22Rv1 (cell line): ENCODE results near the gene IZUMO1R.

Source experiments
- H3K27ac ChIP-seq: fragments of 450-650 bp; 2 replicates; pipeline ENCODE4 v1.5.1; 2017
- ZFX ChIP-seq: fragments of 450-650 bp; IDR thresholded peaks from 2 replicates; pipeline ENCODE4 v1.6.1; 2017; ENCODE audit warnings: antibody characterized with exemption, borderline replicate concordance
- TF ChIP-seq, protein P1 (sequence below): fragments of 450-650 bp; IDR thresholded peaks from 2 replicates; pipeline ENCODE4 v1.5.1; 2017; ENCODE audit warnings: mild to moderate bottlenecking

The IZUMO1R gene

DNA sequence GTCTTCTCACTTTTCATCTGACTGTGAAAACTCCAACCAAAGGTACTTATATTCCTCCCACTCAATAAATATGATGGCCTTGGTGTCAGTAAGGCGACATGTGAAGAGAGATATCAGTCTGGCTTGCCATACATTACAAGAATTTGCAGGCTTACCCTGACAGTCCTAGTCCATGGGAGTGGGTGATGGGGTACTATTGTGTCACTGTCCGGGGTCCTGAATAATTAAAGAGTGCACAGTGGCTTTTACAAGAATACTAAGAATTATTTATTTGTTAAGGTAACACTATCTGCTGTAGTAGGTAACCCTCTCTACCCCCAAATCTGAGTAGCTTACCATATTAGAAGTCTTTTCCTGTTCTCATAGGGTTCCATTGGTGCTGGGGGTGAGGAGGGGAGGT lies 23.1 kb upstream of the IZUMO1R start:
- TF ChIP-seq, protein P1, sequence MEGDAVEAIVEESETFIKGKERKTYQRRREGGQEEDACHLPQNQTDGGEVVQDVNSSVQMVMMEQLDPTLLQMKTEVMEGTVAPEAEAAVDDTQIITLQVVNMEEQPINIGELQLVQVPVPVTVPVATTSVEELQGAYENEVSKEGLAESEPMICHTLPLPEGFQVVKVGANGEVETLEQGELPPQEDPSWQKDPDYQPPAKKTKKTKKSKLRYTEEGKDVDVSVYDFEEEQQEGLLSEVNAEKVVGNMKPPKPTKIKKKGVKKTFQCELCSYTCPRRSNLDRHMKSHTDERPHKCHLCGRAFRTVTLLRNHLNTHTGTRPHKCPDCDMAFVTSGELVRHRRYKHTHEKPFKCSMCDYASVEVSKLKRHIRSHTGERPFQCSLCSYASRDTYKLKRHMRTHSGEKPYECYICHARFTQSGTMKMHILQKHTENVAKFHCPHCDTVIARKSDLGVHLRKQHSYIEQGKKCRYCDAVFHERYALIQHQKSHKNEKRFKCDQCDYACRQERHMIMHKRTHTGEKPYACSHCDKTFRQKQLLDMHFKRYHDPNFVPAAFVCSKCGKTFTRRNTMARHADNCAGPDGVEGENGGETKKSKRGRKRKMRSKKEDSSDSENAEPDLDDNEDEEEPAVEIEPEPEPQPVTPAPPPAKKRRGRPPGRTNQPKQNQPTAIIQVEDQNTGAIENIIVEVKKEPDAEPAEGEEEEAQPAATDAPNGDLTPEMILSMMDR: no peak
- no peak for TF ChIP-seq ZFX

DNA sequence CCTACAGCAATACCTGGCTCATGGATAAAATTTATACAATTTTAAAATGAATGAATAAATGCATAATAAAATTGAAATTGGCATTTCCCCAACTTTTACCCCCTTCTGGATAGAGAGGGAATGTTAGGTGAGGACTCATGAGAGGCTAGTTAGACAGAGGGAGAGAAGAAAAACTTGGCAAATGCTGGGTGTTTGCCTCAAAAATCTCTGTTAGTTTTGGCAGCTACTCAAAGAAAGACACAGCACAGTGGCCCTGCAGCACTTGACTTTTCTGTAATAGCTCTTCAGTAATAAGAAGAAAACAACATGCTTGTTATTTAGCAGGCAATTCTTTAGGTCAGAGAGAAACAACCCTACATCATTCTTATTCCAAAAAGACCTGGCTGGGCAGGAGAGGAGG lies 20.7 kb upstream of the IZUMO1R start:
- no peak overlapping the region for H3K27ac ChIP-seq
- no peak for TF ChIP-seq ZFX
- TF ChIP-seq, protein P1: no peak

More for the DNA sequence above, 23.1 kb upstream of the IZUMO1R start:
- H3K27ac ChIP-seq: no peak overlapping the region

DNA sequence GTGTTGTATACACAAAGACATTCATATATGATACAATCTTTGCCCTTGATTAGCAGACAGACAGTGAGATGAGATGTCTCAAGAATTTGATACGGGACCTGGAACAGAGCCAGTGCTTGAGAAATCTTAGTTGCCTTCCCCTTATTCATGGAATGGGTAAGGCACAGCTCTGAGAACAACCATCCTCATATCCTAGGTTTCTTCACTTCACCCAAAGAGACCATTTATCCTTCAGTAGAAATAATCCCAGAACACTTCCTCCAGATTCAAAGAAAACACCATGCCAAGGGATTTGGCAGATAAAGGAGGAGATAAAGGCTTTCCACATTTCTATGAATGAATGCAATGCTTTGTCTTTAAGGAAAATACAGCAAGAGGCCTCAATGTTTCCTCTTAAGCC lies 8.8 kb upstream of the IZUMO1R start:
- no peak for TF ChIP-seq ZFX
- TF ChIP-seq, protein P1: no peak

DNA sequence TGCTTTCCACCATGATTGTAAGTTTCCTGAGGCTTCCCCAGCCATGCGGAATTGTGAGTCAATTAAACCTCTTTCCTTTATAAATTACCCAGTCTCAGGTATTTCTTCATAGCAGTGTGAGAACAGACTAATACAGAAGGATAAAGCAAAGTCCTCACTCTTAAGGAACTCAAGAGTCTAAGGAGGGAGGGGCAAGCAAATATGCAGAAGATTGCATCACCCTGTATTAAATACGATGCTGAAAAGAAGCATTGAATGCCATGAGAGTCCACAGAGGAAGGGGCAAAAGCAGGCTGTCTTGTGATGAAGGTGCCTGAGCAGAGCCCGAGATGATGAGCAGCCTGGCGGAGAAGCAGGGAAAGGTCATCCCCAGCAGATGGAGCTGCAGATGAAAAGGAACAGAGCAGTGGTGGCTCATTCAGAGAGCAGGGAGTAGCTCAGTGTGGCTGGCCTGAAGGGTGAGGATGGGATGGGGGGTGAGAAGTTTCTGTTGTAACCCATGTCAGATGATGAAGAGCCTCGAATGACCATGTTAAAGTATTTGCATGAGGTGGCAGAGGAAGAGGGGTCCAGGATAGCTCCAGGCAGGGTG lies 6.3 kb upstream of the IZUMO1R start:
- no peak for TF ChIP-seq ZFX
- TF ChIP-seq, protein P1: 0 out of 2 replicates have a peak, but pooled peaks have one; percentile 6

More for the DNA sequence above, 8.8 kb upstream of the IZUMO1R start:
- H3K27ac ChIP-seq: no peak overlapping the region

DNA sequence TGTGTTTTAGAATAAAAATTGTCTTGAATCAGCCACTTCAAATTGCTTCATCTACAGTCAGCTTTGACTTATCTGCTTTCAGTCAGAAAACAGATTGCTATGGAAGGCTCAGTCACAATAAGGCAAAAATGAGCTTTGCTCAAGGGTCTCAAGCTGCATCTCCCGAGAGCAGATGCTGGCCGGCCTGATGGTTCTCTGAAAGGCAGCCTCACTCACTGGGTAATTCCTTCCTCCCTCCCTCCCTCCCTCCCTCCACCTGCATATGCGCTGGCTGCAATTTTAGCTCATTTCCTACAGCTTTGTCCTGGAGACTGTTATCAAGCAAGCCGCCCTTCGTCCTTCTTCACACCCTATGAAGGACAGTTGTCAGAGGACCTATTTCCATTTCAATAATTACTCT lies 1.6 kb upstream of the IZUMO1R start:
- H3K27ac ChIP-seq: no peak overlapping the region
- TF ChIP-seq ZFX: no peak
- TF ChIP-seq, protein P1: no peak

More for the DNA sequence above, 6.3 kb upstream of the IZUMO1R start:
- no peak overlapping the region for H3K27ac ChIP-seq

DNA sequence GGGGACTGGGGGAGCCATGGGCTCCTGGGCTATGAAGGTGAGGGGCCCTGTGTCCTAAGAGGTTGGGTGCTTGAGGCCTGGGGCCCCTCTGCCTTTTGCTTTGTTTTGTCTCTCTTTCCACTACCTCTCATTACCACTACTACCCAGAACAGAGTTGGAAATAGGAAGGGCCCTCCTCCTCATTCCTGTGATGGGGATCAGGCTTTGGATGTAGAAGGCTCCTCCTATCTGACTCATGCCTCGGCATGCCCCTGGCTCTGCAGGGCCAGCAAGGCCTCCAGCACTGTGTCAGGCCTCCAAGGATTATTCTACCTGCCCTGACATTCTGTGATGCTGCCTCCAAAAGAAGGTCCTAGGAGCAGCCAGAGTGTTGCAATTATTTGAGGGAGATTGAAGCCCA lies 766 bp downstream of the IZUMO1R start:
- TF ChIP-seq ZFX: no peak
- TF ChIP-seq, protein P1: no peak
- H3K27ac ChIP-seq: no peak overlapping the region

DNA sequence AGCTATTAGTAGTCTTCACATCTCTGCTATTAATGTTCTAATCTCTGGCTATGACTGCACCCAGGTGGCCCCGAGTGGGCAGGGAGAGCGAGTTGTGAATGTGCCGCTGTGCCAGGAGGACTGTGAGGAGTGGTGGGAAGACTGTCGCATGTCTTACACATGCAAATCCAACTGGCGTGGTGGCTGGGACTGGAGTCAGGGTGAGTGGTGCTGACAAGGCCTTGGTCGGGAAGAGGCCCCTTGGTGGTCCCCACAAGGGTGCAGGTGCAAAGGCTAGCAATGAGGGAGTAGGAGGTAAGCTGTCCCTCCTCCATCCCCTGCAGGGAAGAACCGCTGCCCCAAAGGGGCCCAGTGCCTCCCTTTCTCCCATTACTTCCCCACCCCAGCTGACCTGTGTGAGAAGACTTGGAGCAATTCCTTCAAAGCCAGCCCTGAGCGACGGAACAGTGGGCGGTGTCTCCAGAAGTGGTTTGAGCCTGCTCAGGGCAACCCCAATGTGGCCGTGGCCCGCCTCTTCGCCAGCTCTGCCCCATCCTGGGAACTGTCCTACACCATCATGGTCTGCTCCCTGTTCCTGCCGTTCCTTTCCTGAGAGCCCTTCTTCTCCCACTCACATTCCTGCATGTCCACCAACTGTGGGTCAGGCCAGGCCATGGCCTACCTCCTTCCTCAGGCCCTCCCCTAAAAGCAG lies 2.9 kb downstream of the IZUMO1R start:
- TF ChIP-seq, protein P1: no peak
- TF ChIP-seq ZFX: no peak
- H3K27ac ChIP-seq: no peak overlapping the region
